ENCODE results near the gene HOXB5. TPM values are rescaled to one million over a fixed set of nuclear protein-coding genes. Genes with fewer than 3 reads are reported as not detected.
A peak's percentile ranks its signal among the peaks of the same experiment; 100 is the strongest.

Gene HOXB5
- total RNA-seq, 1 experiment from 2014 or later = not detected

- H3K9me3 ChIP-seq = no peaks in the 10 kb centered on the region
- H3K36me3 ChIP-seq (ENCODE audit: control insufficient read depth, insufficient read depth, low read length) = no peaks in the 10 kb centered on the region
- TF ChIP-seq, protein P1, sequence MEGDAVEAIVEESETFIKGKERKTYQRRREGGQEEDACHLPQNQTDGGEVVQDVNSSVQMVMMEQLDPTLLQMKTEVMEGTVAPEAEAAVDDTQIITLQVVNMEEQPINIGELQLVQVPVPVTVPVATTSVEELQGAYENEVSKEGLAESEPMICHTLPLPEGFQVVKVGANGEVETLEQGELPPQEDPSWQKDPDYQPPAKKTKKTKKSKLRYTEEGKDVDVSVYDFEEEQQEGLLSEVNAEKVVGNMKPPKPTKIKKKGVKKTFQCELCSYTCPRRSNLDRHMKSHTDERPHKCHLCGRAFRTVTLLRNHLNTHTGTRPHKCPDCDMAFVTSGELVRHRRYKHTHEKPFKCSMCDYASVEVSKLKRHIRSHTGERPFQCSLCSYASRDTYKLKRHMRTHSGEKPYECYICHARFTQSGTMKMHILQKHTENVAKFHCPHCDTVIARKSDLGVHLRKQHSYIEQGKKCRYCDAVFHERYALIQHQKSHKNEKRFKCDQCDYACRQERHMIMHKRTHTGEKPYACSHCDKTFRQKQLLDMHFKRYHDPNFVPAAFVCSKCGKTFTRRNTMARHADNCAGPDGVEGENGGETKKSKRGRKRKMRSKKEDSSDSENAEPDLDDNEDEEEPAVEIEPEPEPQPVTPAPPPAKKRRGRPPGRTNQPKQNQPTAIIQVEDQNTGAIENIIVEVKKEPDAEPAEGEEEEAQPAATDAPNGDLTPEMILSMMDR (IDR thresholded peaks at IDR 0.05; ENCODE audit: insufficient read depth in 1 of 2, low read depth in 1 of 2, low read length in 1 of 2, severe bottlenecking in 1 of 2, unreplicated experiment in 1 of 2) = no peak
- no peak for DNase-seq
- H3K4me3 ChIP-seq (ENCODE audit: low read depth, low read length) = no peak overlapping the region
- intact Hi-C loops (cut with micrococcal nuclease; ENCODE audit: unreplicated experiment) = no loop called here
- H3K4me1 Mint-ChIP-seq (ENCODE audit: low read depth, unreplicated experiment) = peaks cover 7% of the 10 kb centered on the region
- no peak overlapping the region for H3K27ac Mint-ChIP-seq (ENCODE audit: unreplicated experiment)
- no peaks in the 10 kb centered on the region for H3K9me3 Mint-ChIP-seq (ENCODE audit: unreplicated experiment)
- CTCF ChIA-PET = no interaction called here
- POLR2A ChIA-PET = no interaction called here
- H3K4me1 ChIP-seq = peaks cover 9% of the 10 kb centered on the region
- H3K4me3 Mint-ChIP-seq (ENCODE audit: unreplicated experiment) = no peak overlapping the region
- no TSS peak for BruUV-seq (replicated peaks)
- no peaks in the 10 kb centered on the region for H3K36me3 Mint-ChIP-seq (ENCODE audit: insufficient read depth, unreplicated experiment)
- H3K27me3 ChIP-seq (replicated peaks; ENCODE audit: control insufficient read depth, insufficient read depth, low read length) = no peaks in the 10 kb centered on the region; the same call in 1 of the 2 replicates
- H3K27me3 Mint-ChIP-seq (ENCODE audit: insufficient read depth, unreplicated experiment) = no peaks in the 10 kb centered on the region
Measured at GRCh38 chr17:48558057-48558830, 35.3 kb downstream of the HOXB5 start.

DNA sequence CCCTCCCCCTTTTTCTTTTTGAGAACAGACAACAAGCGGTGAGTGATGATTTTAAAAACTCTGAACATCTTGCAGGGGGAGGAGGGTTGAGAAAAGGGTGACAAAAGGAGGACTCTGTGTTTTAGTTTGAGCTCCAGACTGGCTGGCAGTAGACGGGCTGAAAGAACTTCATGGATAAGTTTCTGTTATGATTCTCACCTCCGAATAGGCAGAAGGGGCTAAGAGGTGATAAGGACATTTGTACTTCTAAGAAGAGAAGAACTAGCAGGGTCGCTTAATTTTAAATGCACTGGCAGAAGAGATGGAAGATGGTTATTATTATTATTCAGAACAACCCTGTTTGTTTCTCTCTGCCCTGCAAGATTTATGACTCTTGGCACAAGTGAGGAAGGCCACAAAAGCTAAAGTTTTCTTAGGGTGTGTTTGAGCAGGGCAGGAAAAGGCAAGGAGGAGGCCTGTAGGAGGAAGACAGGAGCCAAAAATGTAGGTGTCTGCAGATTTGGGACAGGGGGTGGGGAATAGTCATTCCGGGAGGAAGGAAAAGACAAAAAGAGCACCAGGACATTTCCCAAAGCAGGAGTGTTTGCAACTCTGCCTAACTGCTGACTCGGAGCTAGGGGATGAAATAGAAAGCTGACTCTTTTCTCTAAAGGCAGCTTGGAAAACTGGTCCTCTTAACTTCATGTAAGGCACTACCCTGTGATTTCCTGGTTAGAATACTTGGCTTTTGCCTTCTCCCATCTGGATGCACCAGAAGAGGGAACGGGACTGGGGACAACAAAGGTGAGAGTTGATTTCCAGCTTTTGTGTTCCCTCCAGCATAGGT, 36.8 kb downstream of the HOXB5 start:
- no peak for DNase-seq
- Histone ChIP-seq H3K27me3 (replicated peaks; ENCODE audit: control insufficient read depth, insufficient read depth, low read length) (no peaks in the 10 kb centered on the region; the same call in 1 of the 2 replicates), H3K36me3 (ENCODE audit: control insufficient read depth, insufficient read depth, low read length) (no peaks in the 10 kb centered on the region), H3K9me3 (no peaks in the 10 kb centered on the region), H3K4me1 (peaks cover 9% of the 10 kb centered on the region), H3K4me3 (ENCODE audit: low read depth, low read length) (no peak overlapping the region)
- Mint-ChIP-seq H3K4me1 (ENCODE audit: low read depth, unreplicated experiment) (peaks cover 7% of the 10 kb centered on the region), H3K36me3 (ENCODE audit: insufficient read depth, unreplicated experiment) (no peaks in the 10 kb centered on the region), H3K4me3 (ENCODE audit: unreplicated experiment) (no peak overlapping the region), H3K27me3 (ENCODE audit: insufficient read depth, unreplicated experiment) (no peaks in the 10 kb centered on the region), H3K27ac (ENCODE audit: unreplicated experiment) (no peak overlapping the region), H3K9me3 (ENCODE audit: unreplicated experiment) (no peaks in the 10 kb centered on the region)
- TF ChIP-seq, protein P1 (IDR thresholded peaks at IDR 0.05; ENCODE audit: insufficient read depth in 1 of 2, low read depth in 1 of 2, low read length in 1 of 2, severe bottlenecking in 1 of 2, unreplicated experiment in 1 of 2) = no peak
- ChIA-PET POLR2A (interaction anchor here (0.6 kb wide), 1 partner anchor 725 kb away, joined by 3 read pairs; the partner anchor contains the start of gene LRRC46), CTCF (interaction anchor here (0.6 to 1.0 kb wide), 2 partner anchors 9 to 39 kb away, joined by 4 to 5 read pairs; no protein-coding TSS in a partner anchor)
- intact Hi-C loops (cut with micrococcal nuclease; ENCODE audit: unreplicated experiment) = no loop called here
- no TSS peak for BruUV-seq (replicated peaks)

- no peaks in the 10 kb centered on the region; the same call in 1 of the 2 replicates for H3K27me3 ChIP-seq (replicated peaks; ENCODE audit: control insufficient read depth, insufficient read depth, low read length)
- ChIA-PET POLR2A (interaction anchor here (0.6 kb wide), 1 partner anchor 724 kb away, joined by 3 read pairs; the partner anchor contains the start of gene LRRC46), CTCF (interaction anchor here (0.6 to 1.8 kb wide), 5 partner anchors 9 to 341 kb away, joined by 3 to 6 read pairs (median 5); no protein-coding TSS in a partner anchor)
- Mint-ChIP-seq H3K4me3 (ENCODE audit: unreplicated experiment) (peak overlapping the region; percentile 49), H3K9me3 (ENCODE audit: unreplicated experiment) (no peaks in the 10 kb centered on the region), H3K27me3 (ENCODE audit: insufficient read depth, unreplicated experiment) (no peaks in the 10 kb centered on the region), H3K4me1 (ENCODE audit: low read depth, unreplicated experiment) (peaks cover 7% of the 10 kb centered on the region), H3K27ac (ENCODE audit: unreplicated experiment) (no peak overlapping the region), H3K36me3 (ENCODE audit: insufficient read depth, unreplicated experiment) (no peaks in the 10 kb centered on the region)
- no peaks in the 10 kb centered on the region for H3K36me3 ChIP-seq (ENCODE audit: control insufficient read depth, insufficient read depth, low read length)
- intact Hi-C loops (cut with micrococcal nuclease; ENCODE audit: unreplicated experiment) = no loop called here
- TF ChIP-seq, protein P1 (IDR thresholded peaks at IDR 0.05; ENCODE audit: insufficient read depth in 1 of 2, low read depth in 1 of 2, low read length in 1 of 2, severe bottlenecking in 1 of 2, unreplicated experiment in 1 of 2) = no peak
- no peaks in the 10 kb centered on the region for H3K9me3 ChIP-seq
- DNase-seq = no peak
- H3K4me3 ChIP-seq (ENCODE audit: low read depth, low read length) = no peak overlapping the region
- no TSS peak for BruUV-seq (replicated peaks)
- peaks cover 9% of the 10 kb centered on the region for H3K4me1 ChIP-seq
Measured at GRCh38 chr17:48556229-48556575, 37.4 kb downstream of the HOXB5 start.

Measured in Caco-2 (cell line).